AG09309 (cell line): ENCODE data around the gene CTTN.

ENCODE experiments used
- DNase-seq: peaks from one replicate; pipeline ENCODE4 v3.0.0-alpha.2; 2010; ENCODE audit warnings: low read depth
- H3K4me3 ChIP-seq: 2 replicates; pipeline ENCODE4 v1.5.1; 2011; ENCODE audit warnings: mild to moderate bottlenecking, low read depth, low read length, moderate library complexity; ENCODE audit not compliant: control insufficient read depth
- CTCF ChIP-seq: IDR thresholded peaks from 2 replicates; pipeline ENCODE4 v1.5.1; 2011; ENCODE audit warnings: mild to moderate bottlenecking, low read depth, low read length, inconsistent platforms; ENCODE audit not compliant: insufficient read depth, control insufficient read depth; ENCODE audit errors: missing control alignments

The CTTN gene

GRCh38 chr11:70364745-70365543 is 33.4 kb upstream of the CTTN start:
- no peak overlapping the region for H3K4me3 ChIP-seq
- no peak for DNase-seq
- TF ChIP-seq CTCF: no peak

GRCh38 chr11:70365544-70365927 is 32.8 kb upstream of the CTTN start:
- DNase-seq: no peak
- no peak for TF ChIP-seq CTCF
- no peak overlapping the region for H3K4me3 ChIP-seq

- no peak for TF ChIP-seq CTCF
- DNase-seq: no peak
- no peak overlapping the region for H3K4me3 ChIP-seq
Measured at GRCh38 chr11:70367071-70367470, 31.3 kb upstream of the CTTN start.

GRCh38 chr11:70368961-70369360 is 29.4 kb upstream of the CTTN start:
- no peak overlapping the region for H3K4me3 ChIP-seq
- DNase-seq: no peak
- no peak for TF ChIP-seq CTCF

GRCh38 chr11:70371241-70371640 is 27.1 kb upstream of the CTTN start:
- no peak for TF ChIP-seq CTCF

GRCh38 chr11:70372076-70372475 is 26.3 kb upstream of the CTTN start:
- H3K4me3 ChIP-seq: no peak overlapping the region
- no peak for TF ChIP-seq CTCF
- DNase-seq: no peak

More at GRCh38 chr11:70371241-70371640, 27.1 kb upstream of the CTTN start:
- no peak overlapping the region for H3K4me3 ChIP-seq
- DNase-seq: no peak
